ENCODE data around the gene RPL35. TPM values are rescaled to one million over a fixed set of nuclear protein-coding genes. Genes with fewer than 3 reads are reported as not detected.

Gene RPL35
- polyA plus RNA-seq, 2 donors: 3,603 to 5,640 TPM

GRCh38 chr9:124878021-124878420, 16.3 kb upstream of the RPL35 start:
- H3K9me3 ChIP-seq (ENCODE audit: control insufficient read depth in 2 of 2, insufficient read depth in 1 of 2, low read depth in 1 of 2, low read length in 1 of 2): no peaks in the 10 kb centered on the region
- no peak overlapping the region for H3K4me3 ChIP-seq (ENCODE audit: low read depth in 1 of 2, low read length in 2 of 2)
- peaks cover 31 to 63% of the 10 kb centered on the region in 2 donors for H3K36me3 ChIP-seq (ENCODE audit: control insufficient read depth in 2 of 2, insufficient read depth in 2 of 2, low read length in 1 of 2)
- H3K27ac ChIP-seq (ENCODE audit: low read depth in 2 of 2, low read length in 1 of 2): no peak overlapping the region
- no peaks in the 10 kb centered on the region for H3K27me3 ChIP-seq (ENCODE audit: control insufficient read depth in 1 of 2, insufficient read depth in 2 of 2, low read length in 2 of 2)
- WGBS, 2 donors: 74 to 89% methylated on average over 1 of the region's 1 CpG
- peaks cover 2 to 8% of the 10 kb centered on the region in 2 donors for H3K4me1 ChIP-seq (ENCODE audit: control insufficient read depth in 2 of 2, insufficient read depth in 2 of 2, low read length in 1 of 2)

- peaks cover 2 to 11% of the 10 kb centered on the region in 2 donors for H3K4me1 ChIP-seq (ENCODE audit: control insufficient read depth in 2 of 2, insufficient read depth in 2 of 2, low read length in 1 of 2)
- WGBS, 2 donors: 78 to 84% methylated on average over 14 of the region's 14 CpGs
- H3K9me3 ChIP-seq (ENCODE audit: control insufficient read depth in 2 of 2, insufficient read depth in 1 of 2, low read depth in 1 of 2, low read length in 1 of 2): no peaks in the 10 kb centered on the region
- no peaks in the 10 kb centered on the region for H3K27me3 ChIP-seq (ENCODE audit: control insufficient read depth in 1 of 2, insufficient read depth in 2 of 2, low read length in 2 of 2)
- H3K27ac ChIP-seq (ENCODE audit: low read depth in 2 of 2, low read length in 1 of 2): no peak overlapping the region
- peaks cover 31 to 58% of the 10 kb centered on the region in 2 donors for H3K36me3 ChIP-seq (ENCODE audit: control insufficient read depth in 2 of 2, insufficient read depth in 2 of 2, low read length in 1 of 2)
- no peak overlapping the region for H3K4me3 ChIP-seq (ENCODE audit: low read depth in 1 of 2, low read length in 2 of 2)
These were observed 15.4 kb upstream of the RPL35 start for GRCh38 chr9:124877021-124877782.

- WGBS, 2 donors: 93 to 96% methylated on average over 6 of the region's 6 CpGs
- Histone ChIP-seq H3K4me3 (ENCODE audit: low read depth in 1 of 2, low read length in 2 of 2) (no peak overlapping the region), H3K27ac (ENCODE audit: low read depth in 2 of 2, low read length in 1 of 2) (no peak overlapping the region), H3K4me1 (ENCODE audit: control insufficient read depth in 2 of 2, insufficient read depth in 2 of 2, low read length in 1 of 2) (peaks cover 2 to 24% of the 10 kb centered on the region in 2 donors), H3K27me3 (ENCODE audit: control insufficient read depth in 1 of 2, insufficient read depth in 2 of 2, low read length in 2 of 2) (no peaks in the 10 kb centered on the region), H3K36me3 (ENCODE audit: control insufficient read depth in 2 of 2, insufficient read depth in 2 of 2, low read length in 1 of 2) (peaks cover 25 to 47% of the 10 kb centered on the region in 2 donors), H3K9me3 (ENCODE audit: control insufficient read depth in 2 of 2, insufficient read depth in 1 of 2, low read depth in 1 of 2, low read length in 1 of 2) (no peaks in the 10 kb centered on the region)
These were observed 13.7 kb upstream of the RPL35 start for GRCh38 chr9:124875501-124875900.

GRCh38 chr9:124873664-124874063, 11.9 kb upstream of the RPL35 start:
- no peaks in the 10 kb centered on the region for H3K9me3 ChIP-seq (ENCODE audit: control insufficient read depth in 2 of 2, insufficient read depth in 1 of 2, low read depth in 1 of 2, low read length in 1 of 2)
- peaks cover 19 to 37% of the 10 kb centered on the region in 2 donors for H3K36me3 ChIP-seq (ENCODE audit: control insufficient read depth in 2 of 2, insufficient read depth in 2 of 2, low read length in 1 of 2)
- H3K27me3 ChIP-seq (ENCODE audit: control insufficient read depth in 1 of 2, insufficient read depth in 2 of 2, low read length in 2 of 2): no peaks in the 10 kb centered on the region
- no peak overlapping the region for H3K4me3 ChIP-seq (ENCODE audit: low read depth in 1 of 2, low read length in 2 of 2)
- peaks cover 2 to 23% of the 10 kb centered on the region in 2 donors for H3K4me1 ChIP-seq (ENCODE audit: control insufficient read depth in 2 of 2, insufficient read depth in 2 of 2, low read length in 1 of 2)
- WGBS, 2 donors: 74 to 81% methylated on average over 14 of the region's 14 CpGs
- H3K27ac ChIP-seq (ENCODE audit: low read depth in 2 of 2, low read length in 1 of 2): peak overlapping the region in 1 of 2 donors; percentile 74

GRCh38 chr9:124871156-124871561, 9.4 kb upstream of the RPL35 start:
- no peaks in the 10 kb centered on the region for H3K27me3 ChIP-seq (ENCODE audit: control insufficient read depth in 1 of 2, insufficient read depth in 2 of 2, low read length in 2 of 2)
- WGBS, 2 donors: 66 to 67% methylated on average over 11 of the region's 11 CpGs
- H3K9me3 ChIP-seq (ENCODE audit: control insufficient read depth in 2 of 2, insufficient read depth in 1 of 2, low read depth in 1 of 2, low read length in 1 of 2): no peaks in the 10 kb centered on the region
- H3K4me1 ChIP-seq (ENCODE audit: control insufficient read depth in 2 of 2, insufficient read depth in 2 of 2, low read length in 1 of 2): peaks cover 2 to 25% of the 10 kb centered on the region in 2 donors
- H3K4me3 ChIP-seq (ENCODE audit: low read depth in 1 of 2, low read length in 2 of 2): peak overlapping the region in 1 of 2 donors; percentile 89
- H3K27ac ChIP-seq (ENCODE audit: low read depth in 2 of 2, low read length in 1 of 2): peak overlapping the region in 1 of 2 donors; percentile 98
- H3K36me3 ChIP-seq (ENCODE audit: control insufficient read depth in 2 of 2, insufficient read depth in 2 of 2, low read length in 1 of 2): peaks cover 7 to 29% of the 10 kb centered on the region in 2 donors

- H3K27me3 ChIP-seq (ENCODE audit: control insufficient read depth in 1 of 2, insufficient read depth in 2 of 2, low read length in 2 of 2): no peaks in the 10 kb centered on the region
- peak overlapping the region; percentile 91 to 98 for H3K27ac ChIP-seq (ENCODE audit: low read depth in 2 of 2, low read length in 1 of 2)
These were observed 9.0 kb upstream of the RPL35 start for GRCh38 chr9:124870723-124871122.

GRCh38 chr9:124869986-124870560, 8.3 kb upstream of the RPL35 start:
- Histone ChIP-seq H3K4me3 (ENCODE audit: low read depth in 1 of 2, low read length in 2 of 2) (peak overlapping the region; percentile 85 to 89), H3K27ac (ENCODE audit: low read depth in 2 of 2, low read length in 1 of 2) (peak overlapping the region; percentile 91 to 98), H3K9me3 (ENCODE audit: control insufficient read depth in 2 of 2, insufficient read depth in 1 of 2, low read depth in 1 of 2, low read length in 1 of 2) (no peaks in the 10 kb centered on the region), H3K36me3 (ENCODE audit: control insufficient read depth in 2 of 2, insufficient read depth in 2 of 2, low read length in 1 of 2) (peaks cover 2 to 20% of the 10 kb centered on the region in 2 donors), H3K27me3 (ENCODE audit: control insufficient read depth in 1 of 2, insufficient read depth in 2 of 2, low read length in 2 of 2) (no peaks in the 10 kb centered on the region), H3K4me1 (ENCODE audit: control insufficient read depth in 2 of 2, insufficient read depth in 2 of 2, low read length in 1 of 2) (peaks cover 2 to 25% of the 10 kb centered on the region in 2 donors)
- 4 to 5% methylated on average over 12 of the region's 12 CpGs for WGBS, 2 donors

More at GRCh38 chr9:124870723-124871122, 9.0 kb upstream of the RPL35 start:
- Histone ChIP-seq H3K4me1 (ENCODE audit: control insufficient read depth in 2 of 2, insufficient read depth in 2 of 2, low read length in 1 of 2) (peaks cover 2 to 25% of the 10 kb centered on the region in 2 donors), H3K9me3 (ENCODE audit: control insufficient read depth in 2 of 2, insufficient read depth in 1 of 2, low read depth in 1 of 2, low read length in 1 of 2) (no peaks in the 10 kb centered on the region), H3K4me3 (ENCODE audit: low read depth in 1 of 2, low read length in 2 of 2) (peak overlapping the region; percentile 85 to 89), H3K36me3 (ENCODE audit: control insufficient read depth in 2 of 2, insufficient read depth in 2 of 2, low read length in 1 of 2) (peaks cover 5 to 26% of the 10 kb centered on the region in 2 donors)
- 44 to 45% methylated on average over 6 of the region's 6 CpGs for WGBS, 2 donors

GRCh38 chr9:124869466-124869985, 7.8 kb upstream of the RPL35 start:
- H3K27me3 ChIP-seq (ENCODE audit: control insufficient read depth in 1 of 2, insufficient read depth in 2 of 2, low read length in 2 of 2): no peaks in the 10 kb centered on the region
- H3K27ac ChIP-seq (ENCODE audit: low read depth in 2 of 2, low read length in 1 of 2): peak overlapping the region; percentile 91 to 98
- H3K36me3 ChIP-seq (ENCODE audit: control insufficient read depth in 2 of 2, insufficient read depth in 2 of 2, low read length in 1 of 2): peaks cover 0 to 15% of the 10 kb centered on the region in 2 donors
- H3K9me3 ChIP-seq (ENCODE audit: control insufficient read depth in 2 of 2, insufficient read depth in 1 of 2, low read depth in 1 of 2, low read length in 1 of 2): no peaks in the 10 kb centered on the region
- H3K4me1 ChIP-seq (ENCODE audit: control insufficient read depth in 2 of 2, insufficient read depth in 2 of 2, low read length in 1 of 2): peaks cover 2 to 25% of the 10 kb centered on the region in 2 donors
- H3K4me3 ChIP-seq (ENCODE audit: low read depth in 1 of 2, low read length in 2 of 2): peak overlapping the region; percentile 85 to 89
- WGBS, 2 donors: 0 to 1% methylated on average over 31 to 40 of the region's 41 CpGs

GRCh38 chr9:124868511-124869465, 7.0 kb upstream of the RPL35 start:
- Histone ChIP-seq H3K4me3 (ENCODE audit: low read depth in 1 of 2, low read length in 2 of 2) (peak overlapping the region; percentile 85 to 89), H3K27me3 (ENCODE audit: control insufficient read depth in 1 of 2, insufficient read depth in 2 of 2, low read length in 2 of 2) (no peaks in the 10 kb centered on the region), H3K9me3 (ENCODE audit: control insufficient read depth in 2 of 2, insufficient read depth in 1 of 2, low read depth in 1 of 2, low read length in 1 of 2) (no peaks in the 10 kb centered on the region), H3K27ac (ENCODE audit: low read depth in 2 of 2, low read length in 1 of 2) (peak overlapping the region; percentile 97 to 98), H3K36me3 (ENCODE audit: control insufficient read depth in 2 of 2, insufficient read depth in 2 of 2, low read length in 1 of 2) (peaks cover 0 to 11% of the 10 kb centered on the region in 2 donors), H3K4me1 (ENCODE audit: control insufficient read depth in 2 of 2, insufficient read depth in 2 of 2, low read length in 1 of 2) (peaks cover 2 to 26% of the 10 kb centered on the region in 2 donors)
- 0 to 1% methylated on average over 92 to 101 of the region's 101 CpGs for WGBS, 2 donors

Data from esophagus (tissue), 2 donors.